Gastroesophageal sphincter (tissue), 4 donors: Measurements from ENCODE around the gene PPP1R37. TPM values are rescaled to one million over a fixed set of nuclear protein-coding genes. Genes with fewer than 3 reads are reported as not detected.

Experiments
- ATAC-seq: fragments of 150-250 bp; one replicate; pipeline ENCODE4 v1.9.1; 2016; ENCODE audit warnings: mild to moderate bottlenecking, moderate library complexity
- H3K27ac ChIP-seq, 4 donors: fragments of 200-600 bp; sonication (generic) in 3 of 4; 1 replicate in 3 of 4; 2 replicates in 1 of 4; pipeline ENCODE4 v1.5.1; 2016 to 2019
- H3K27me3 ChIP-seq: fragments of 200-600 bp; sonication (generic); one replicate; pipeline ENCODE4 v1.5.1; 2019
- H3K36me3 ChIP-seq, 2 donors: fragments of 200-600 bp; sonication (generic); one replicate each; pipeline ENCODE4 v1.5.1; 2019; ENCODE audit warnings: control low read depth in 1 of 2
- H3K4me1 ChIP-seq, 3 donors: fragments of 200-600 bp; sonication (generic); 1 replicate in 2 of 3; 2 replicates in 1 of 3; pipeline ENCODE4 v1.5.1; 2016 to 2019; ENCODE audit warnings: control low read depth in 2 of 3
- H3K4me3 ChIP-seq, 2 donors: fragments of 200-600 bp; sonication (generic); one replicate each; pipeline ENCODE4 v1.5.1; 2019; ENCODE audit warnings: mild to moderate bottlenecking in 1 of 2, moderate library complexity in 1 of 2
- H3K9me3 ChIP-seq, 3 donors: fragments of 200-600 bp; sonication (generic); one replicate each; pipeline ENCODE4 v1.5.1; 2017 to 2019; ENCODE audit warnings: control low read depth in 2 of 3
- CTCF ChIP-seq, 4 experiments: fragments of 200-600 bp in 2 of 4; fragments of 450-650 bp in 2 of 4; sonication (generic) in 1 of 4; IDR thresholded peaks; one replicate each; pipeline ENCODE4 v1.5.1; 2017 to 2019; ENCODE audit warnings: antibody characterized with exemption in 4 of 4, mild to moderate bottlenecking in 2 of 4, moderate library complexity in 2 of 4
- EP300 ChIP-seq: sonication (generic); formaldehyde crosslinking; IDR thresholded peaks from one replicate; pipeline ENCODE4 v1.6.1; 2017; ENCODE audit warnings: antibody characterized with exemption, mild to moderate bottlenecking
- POLR2A ChIP-seq, 2 donors: fragments of 450-650 bp; IDR thresholded peaks; one replicate each; pipeline ENCODE4 v1.6.1; 2017; ENCODE audit warnings: antibody characterized with exemption in 2 of 2, mild to moderate bottlenecking in 2 of 2, moderate library complexity in 1 of 2
- POLR2AphosphoS5 ChIP-seq: sonication (generic); formaldehyde crosslinking; IDR thresholded peaks from one replicate; pipeline ENCODE4 v1.6.1; 2017; ENCODE audit warnings: antibody characterized with exemption
- WGBS, 2 donors: methylation state at CpG; one replicate each; pipeline ENCODE4 v1.1.5; 2018; ENCODE audit warnings: low coverage in 1 of 2; 5-methylcytosine and 5-hydroxymethylcytosine counted together
- total RNA-seq, 4 donors: library from RNA; depleted of rRNA; stranded (reverse); fragments of >200 nt; gene quantifications; one replicate each; pipeline ENCODE4 v1.1.0, GENCODE V29; 2016

Gene PPP1R37
- total RNA-seq, 4 donors from 2014 or later = 22.6 to 51.4 (median 24.6) TPM

DNA sequence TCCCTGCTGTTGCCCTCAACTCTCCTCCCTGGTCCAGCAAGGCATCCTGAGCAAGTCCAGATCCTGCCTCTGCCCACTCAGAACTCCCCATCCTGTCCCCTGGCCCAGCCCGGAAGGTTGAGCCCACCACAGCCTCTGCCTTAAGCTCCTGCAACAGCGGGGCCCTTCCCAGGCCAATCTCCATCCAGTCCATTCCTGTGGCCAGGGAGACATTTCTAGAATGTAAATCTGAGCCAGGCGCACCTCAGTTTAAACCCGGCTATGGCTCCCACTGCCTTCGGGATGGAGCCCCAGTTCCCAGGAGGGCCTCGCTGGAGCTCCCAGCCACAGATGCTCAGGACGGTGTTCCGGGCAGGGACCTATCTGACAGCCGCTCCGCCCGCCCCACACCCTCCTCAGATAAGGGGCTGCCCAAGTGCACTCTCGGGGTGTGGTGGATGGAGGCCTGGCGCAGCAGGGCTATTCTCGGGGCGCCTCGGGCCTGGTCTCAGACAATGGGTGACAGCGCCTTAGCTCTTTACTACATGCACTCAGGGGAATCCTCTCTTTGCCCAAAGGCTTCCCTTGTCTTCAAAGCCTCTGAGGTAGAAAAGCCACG, 79.7 kb downstream of the PPP1R37 start:
- Histone ChIP-seq H3K9me3 (no peaks in the 10 kb centered on the region), H3K27ac (peak overlapping the region in 1 of 4 donors; percentile 15), H3K4me1 (peaks cover 0 to 24% (median 5%) of the 10 kb centered on the region in 3 donors), H3K27me3 (no peaks in the 10 kb centered on the region), H3K4me3 (no peak overlapping the region), H3K36me3 (peaks cover 0 to 7% of the 10 kb centered on the region in 2 donors)
- 100% methylated on average over 2 of the region's 18 CpGs; no CpG with 5 or more reads in 1 of the 2 donors for WGBS, 2 donors
- ATAC-seq = no peak
- TF ChIP-seq POLR2AphosphoS5 (no peak), POLR2A (IDR thresholded peaks at IDR 0.05) (no peak), CTCF (IDR thresholded peaks at IDR 0.05) (no peak), EP300 (no peak)

- no peak for ATAC-seq
- TF ChIP-seq POLR2A (IDR thresholded peaks at IDR 0.05) (no peak), EP300 (no peak), POLR2AphosphoS5 (no peak), CTCF (IDR thresholded peaks at IDR 0.05) (no peak)
- no peaks in the 10 kb centered on the region for H3K27me3 ChIP-seq
- H3K9me3 ChIP-seq = no peaks in the 10 kb centered on the region
- peaks cover 0 to 6% of the 10 kb centered on the region in 2 donors for H3K36me3 ChIP-seq
- no peak overlapping the region for H3K27ac ChIP-seq
- 73 to 77% methylated on average over 3 to 11 of the region's 12 CpGs for WGBS, 2 donors
- H3K4me3 ChIP-seq = no peak overlapping the region
- peaks cover 0 to 25% (median 5%) of the 10 kb centered on the region in 3 donors for H3K4me1 ChIP-seq
These were observed 80.8 kb downstream of the PPP1R37 start for GRCh38 chr19:45173816-45174215.

GRCh38 chr19:45175515-45176345, 82.8 kb downstream of the PPP1R37 start:
- Histone ChIP-seq H3K27ac (no peak overlapping the region), H3K4me3 (no peak overlapping the region), H3K27me3 (no peaks in the 10 kb centered on the region), H3K9me3 (no peaks in the 10 kb centered on the region), H3K4me1 (peaks cover 0 to 36% (median 17%) of the 10 kb centered on the region in 3 donors), H3K36me3 (no peaks in the 10 kb centered on the region)
- TF ChIP-seq POLR2A (IDR thresholded peaks at IDR 0.05) = no peak
- no peak for TF ChIP-seq CTCF (IDR thresholded peaks at IDR 0.05)
- ATAC-seq = no peak
- 70 to 73% methylated on average over 6 to 9 of the region's 10 CpGs for WGBS, 2 donors

DNA sequence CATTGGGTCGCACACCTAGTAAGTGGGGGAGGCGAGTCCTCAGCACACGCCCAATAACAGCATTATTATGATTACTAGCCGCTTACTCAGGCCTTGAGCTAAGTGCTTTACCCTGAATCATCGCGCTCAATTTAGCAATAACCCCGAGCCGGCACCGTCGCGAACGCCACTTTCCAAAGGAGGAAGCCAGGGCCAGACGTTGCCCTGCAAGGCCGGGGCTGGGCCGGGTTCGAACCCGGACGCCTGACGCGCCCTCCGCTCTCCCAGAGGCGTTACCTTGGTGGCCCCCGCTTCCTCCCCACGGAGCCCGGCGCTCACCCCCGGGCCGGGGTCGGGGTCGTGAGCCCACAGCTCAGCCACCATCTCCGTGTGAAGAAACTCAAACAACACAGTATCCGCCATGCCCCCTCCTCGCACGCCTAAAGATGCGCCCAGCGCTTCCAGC, 84.9 kb downstream of the PPP1R37 start, which contains the start of gene TRAPPC6A:
TRAPPC6A (minus strand) TSS at position 421 of the 445 bp plus-strand sequence; CDS start at position 402, 19 bp downstream.
- peak within 1 kb of the TSS; percentile 63 to 98 for H3K4me3 ChIP-seq
- no peaks in the 10 kb centered on the region for H3K27me3 ChIP-seq
- peaks cover 0 to 41% (median 24%) of the 10 kb centered on the region in 3 donors for H3K4me1 ChIP-seq
- peak; percentile 61 to 64 for TF ChIP-seq POLR2A (IDR thresholded peaks at IDR 0.05)
- no peak for TF ChIP-seq EP300
- TF ChIP-seq POLR2AphosphoS5 = peak; percentile 68
- peaks cover 0 to 11% of the 10 kb centered on the region in 2 donors for H3K36me3 ChIP-seq
- no peaks in the 10 kb centered on the region for H3K9me3 ChIP-seq
- ATAC-seq = peak; percentile 0
- peak within 1 kb of the TSS; percentile 90 to 96 (median 95) for H3K27ac ChIP-seq
- 0 to 2% methylated on average over 13 to 14 of the region's 36 CpGs for WGBS, 2 donors

DNA sequence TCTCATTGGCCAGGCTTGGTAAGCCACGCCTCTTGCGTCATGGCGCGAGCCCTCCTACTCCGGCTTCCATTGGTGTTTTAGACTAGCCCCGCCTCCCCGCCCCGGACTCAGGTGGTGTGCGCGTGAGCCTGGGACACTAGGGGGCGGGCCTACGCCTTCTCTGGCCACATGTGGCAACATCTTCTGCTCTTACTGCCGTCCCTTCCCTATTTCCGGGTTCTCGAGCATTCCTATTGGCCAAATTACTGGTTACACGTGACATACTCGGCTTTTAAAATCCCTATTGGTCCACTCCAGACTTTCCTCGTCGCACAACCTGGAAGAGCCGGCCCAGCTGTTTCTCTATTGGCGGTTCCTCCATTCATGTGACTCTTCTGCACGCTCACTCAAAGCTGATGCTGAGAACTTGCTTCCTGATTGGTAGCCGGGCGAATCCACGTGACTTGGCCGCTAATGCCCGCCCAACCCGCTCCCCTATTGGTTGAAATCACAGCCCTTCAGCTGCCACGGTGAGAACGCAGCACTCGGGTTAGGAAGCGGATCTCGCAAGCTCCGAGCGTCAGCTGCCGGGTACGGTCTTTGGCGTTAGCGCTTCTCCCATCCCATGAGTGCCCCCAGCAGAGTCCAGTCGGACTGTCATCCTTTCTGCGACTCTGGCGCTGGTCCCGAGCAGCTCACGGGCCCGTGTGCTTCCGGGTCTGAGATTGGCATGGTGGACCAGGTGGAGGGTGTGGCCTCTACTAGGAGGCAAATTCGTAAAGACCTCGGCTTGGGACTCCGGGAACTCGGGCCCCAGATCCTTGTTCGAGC, 85.5 kb downstream of the PPP1R37 start, which contains the start of gene BLOC1S3:
BLOC1S3 (plus strand) TSS at position 523 of the 810 bp plus-strand sequence. CDS start 513 bp downstream, outside the sequence.
- Histone ChIP-seq H3K27ac (peak within 1 kb of the TSS; percentile 90 to 96 (median 95)), H3K4me3 (peak within 1 kb of the TSS; percentile 63 to 98), H3K9me3 (no peaks in the 10 kb centered on the region), H3K27me3 (no peaks in the 10 kb centered on the region), H3K36me3 (peaks cover 0 to 11% of the 10 kb centered on the region in 2 donors), H3K4me1 (peaks cover 0 to 41% (median 24%) of the 10 kb centered on the region in 3 donors)
- ATAC-seq = peak; percentile 96
- 0 to 4% methylated on average over 5 of the region's 51 CpGs for WGBS, 2 donors
- TF ChIP-seq EP300 = no peak
- TF ChIP-seq CTCF (IDR thresholded peaks at IDR 0.05) = peak in 2 of 4 experiments; percentile 8 to 44
- TF ChIP-seq POLR2AphosphoS5 = peak; percentile 88
- peak; percentile 74 to 77 for TF ChIP-seq POLR2A (IDR thresholded peaks at IDR 0.05)
